Activated T-cell treated with anti-CD3 and anti-CD28 coated beads, Interleukin-2, amount 50 U/mL, for 4 hours (primary cell): Measurements from ENCODE around the gene ARID5B. TPM values are rescaled to one million over a fixed set of nuclear protein-coding genes. Genes with fewer than 3 reads are reported as not detected.

ENCODE experiments used
- ATAC-seq, 2 donors: fragments of 200-7000 bp; cut with Tn5 transposase; one replicate each; pipeline ENCODE4 v1.10.0; 2021
- DNase-seq: peaks from one replicate; pipeline ENCODE4 v3.0.0-alpha.2; 2020
- H3K27me3 Mint-ChIP-seq: one replicate; pipeline ENCODE4 v1.8.0; 2021; ENCODE audit warnings: low read depth, mixed read lengths
- H3K36me3 Mint-ChIP-seq: one replicate; pipeline ENCODE4 v1.8.0; 2022; ENCODE audit warnings: mixed read lengths; ENCODE audit not compliant: insufficient read depth
- H3K4me1 Mint-ChIP-seq: one replicate; pipeline ENCODE4 v1.8.0; 2021; ENCODE audit warnings: low read depth, mixed read lengths
- H3K4me3 Mint-ChIP-seq: one replicate; pipeline ENCODE4 v1.8.0; 2021; ENCODE audit warnings: mild to moderate bottlenecking, moderate library complexity, mixed read lengths
- H3K9me3 Mint-ChIP-seq: one replicate; pipeline ENCODE4 v1.8.0; 2021; ENCODE audit warnings: mixed read lengths
- total RNA-seq, 3 donors: library from RNA; stranded (reverse); gene quantifications; one replicate each; pipeline ENCODE4 v1.2.1, GENCODE V29; 2021

Gene ARID5B
- total RNA-seq, 3 donors from 2014 or later, result 50.8 to 83.7 (median 69.8) TPM

DNA sequence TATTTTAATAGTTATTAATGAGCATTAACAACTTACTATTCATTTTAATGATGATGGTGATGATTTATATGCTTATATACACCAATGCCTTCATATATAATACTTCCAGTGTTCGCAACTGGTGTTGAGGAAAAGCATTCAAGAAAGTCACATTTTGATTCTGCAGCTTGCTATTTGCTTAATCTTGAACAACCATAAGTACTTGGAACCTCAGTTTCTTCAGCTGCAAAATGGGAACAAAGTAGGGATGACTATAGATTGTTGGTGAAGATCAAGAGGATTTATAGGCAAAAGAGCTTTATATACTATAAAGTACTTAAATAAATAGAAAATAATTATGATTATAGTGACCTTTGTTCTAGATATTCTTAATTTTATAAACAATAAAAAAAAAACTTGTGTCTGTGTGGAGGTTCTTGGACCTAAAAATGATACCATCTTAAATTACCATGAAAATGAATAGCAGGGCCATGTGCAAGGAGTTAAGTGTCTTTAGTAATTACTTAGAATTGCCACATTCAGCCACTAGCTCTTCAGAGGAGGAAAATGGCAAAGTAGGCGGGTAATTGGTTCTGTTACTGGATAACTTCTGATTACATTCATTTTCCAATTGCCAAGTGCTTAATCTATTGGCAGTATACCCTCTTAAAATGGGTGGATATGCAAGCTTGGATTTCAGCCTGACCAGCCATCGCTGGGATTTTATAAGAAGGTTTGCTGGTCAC is 4.5 kb downstream of the ARID5B start:
- ATAC-seq, result no peak
- Mint-ChIP-seq H3K4me1 (peaks cover 45% of the 10 kb centered on the region), H3K27me3 (no peaks in the 10 kb centered on the region), H3K9me3 (no peaks in the 10 kb centered on the region), H3K36me3 (peaks cover 25% of the 10 kb centered on the region), H3K4me3 (no peak overlapping the region)
- no peak for DNase-seq

GRCh38 chr10:61906562-61906901 is 5.0 kb downstream of the ARID5B start:
- ATAC-seq, result no peak
- peaks cover 27% of the 10 kb centered on the region for H3K36me3 Mint-ChIP-seq
- peaks cover 50% of the 10 kb centered on the region for H3K4me1 Mint-ChIP-seq
- DNase-seq, result no peak
- no peaks in the 10 kb centered on the region for H3K9me3 Mint-ChIP-seq
- no peak overlapping the region for H3K4me3 Mint-ChIP-seq
- H3K27me3 Mint-ChIP-seq, result no peaks in the 10 kb centered on the region

DNA sequence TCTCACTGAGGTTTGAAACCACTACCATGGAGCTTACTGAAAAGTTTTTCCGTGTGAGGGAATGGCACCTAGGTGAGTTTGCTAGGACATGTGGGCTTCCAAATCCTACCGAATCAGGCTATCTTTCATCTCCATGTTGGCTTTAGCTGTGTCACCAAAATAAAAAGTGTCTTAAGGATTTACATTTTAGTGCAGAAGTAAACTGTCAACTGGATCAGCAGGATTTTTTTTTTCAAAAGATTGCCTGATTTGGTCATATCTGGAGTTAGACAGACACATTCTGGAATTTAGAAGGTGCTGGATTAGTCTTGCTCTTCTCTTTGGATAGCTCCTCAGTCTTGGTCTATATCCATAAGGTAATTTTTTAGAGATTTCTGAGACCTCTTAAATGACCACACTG is 5.5 kb downstream of the ARID5B start:
- no peaks in the 10 kb centered on the region for H3K9me3 Mint-ChIP-seq
- H3K4me1 Mint-ChIP-seq, result peaks cover 54% of the 10 kb centered on the region

GRCh38 chr10:61907587-61907986 is 6.1 kb downstream of the ARID5B start:
- DNase-seq (no peak), ATAC-seq (no peak)
- no peak overlapping the region for H3K4me3 Mint-ChIP-seq
- no peaks in the 10 kb centered on the region for H3K27me3 Mint-ChIP-seq
- H3K4me1 Mint-ChIP-seq, result peaks cover 58% of the 10 kb centered on the region
- peaks cover 27% of the 10 kb centered on the region for H3K36me3 Mint-ChIP-seq
- H3K9me3 Mint-ChIP-seq, result no peaks in the 10 kb centered on the region

More for the DNA sequence above, 5.5 kb downstream of the ARID5B start:
- ATAC-seq (no peak), DNase-seq (no peak)
- Mint-ChIP-seq H3K36me3 (peaks cover 31% of the 10 kb centered on the region), H3K4me3 (no peak overlapping the region), H3K27me3 (no peaks in the 10 kb centered on the region)

DNA sequence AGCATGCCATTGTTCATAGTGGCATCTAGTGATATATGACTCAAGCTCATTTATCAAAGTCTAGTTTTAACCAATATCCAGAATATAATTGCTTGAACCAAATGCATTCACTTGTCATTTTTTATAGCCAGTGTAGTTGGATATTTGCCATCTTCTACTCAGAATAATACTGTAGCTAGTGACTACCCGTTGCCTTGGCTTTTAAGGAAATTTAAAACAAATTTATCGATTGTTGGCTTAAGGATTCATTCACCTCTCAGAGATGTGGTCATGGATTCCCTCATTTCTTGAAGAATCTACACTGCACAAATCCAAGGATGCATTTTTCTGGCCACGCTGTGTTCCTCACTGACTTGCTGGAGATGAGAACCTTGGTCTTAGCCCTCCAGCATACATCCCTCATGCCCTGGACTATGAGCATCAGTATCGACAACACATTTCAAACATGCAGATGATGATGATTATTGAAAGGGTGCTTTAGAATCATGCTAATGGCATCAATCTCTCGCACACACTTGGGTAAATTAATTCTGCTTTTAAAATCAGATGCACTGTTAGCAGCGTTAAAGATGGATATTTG is 8.8 kb downstream of the ARID5B start:
- Mint-ChIP-seq H3K4me3 (no peak overlapping the region), H3K4me1 (peaks cover 60% of the 10 kb centered on the region), H3K36me3 (peaks cover 43% of the 10 kb centered on the region), H3K9me3 (no peaks in the 10 kb centered on the region), H3K27me3 (no peaks in the 10 kb centered on the region)
- no peak for ATAC-seq
- no peak for DNase-seq

GRCh38 chr10:61910894-61911293 is 9.4 kb downstream of the ARID5B start:
- ATAC-seq (no peak), DNase-seq (no peak)
- Mint-ChIP-seq H3K9me3 (no peaks in the 10 kb centered on the region), H3K4me3 (no peak overlapping the region), H3K4me1 (peaks cover 56% of the 10 kb centered on the region), H3K36me3 (peaks cover 46% of the 10 kb centered on the region), H3K27me3 (no peaks in the 10 kb centered on the region)

DNA sequence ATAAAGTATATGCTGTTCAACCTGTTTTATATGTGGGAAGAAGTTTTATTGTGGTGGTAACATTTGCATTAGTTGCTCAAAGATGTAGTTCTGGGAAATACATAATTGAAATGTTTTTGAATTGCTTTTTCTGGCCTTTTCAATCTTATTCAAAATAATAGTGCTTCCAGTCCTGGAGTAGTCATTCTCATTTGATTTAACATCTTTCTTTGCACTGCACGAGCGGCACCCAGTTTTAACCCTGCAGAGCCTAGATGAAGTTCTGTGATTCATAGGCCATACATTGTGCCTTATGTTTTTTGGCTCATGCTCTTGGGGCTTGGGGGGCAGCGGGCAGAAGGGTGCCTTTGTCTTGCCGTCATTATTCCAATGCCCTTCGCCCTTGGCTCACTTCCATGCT is 9.9 kb downstream of the ARID5B start:
- H3K27me3 Mint-ChIP-seq, result no peaks in the 10 kb centered on the region
- DNase-seq (no peak), ATAC-seq (no peak)
- H3K4me3 Mint-ChIP-seq, result no peak overlapping the region
- peaks cover 46% of the 10 kb centered on the region for H3K36me3 Mint-ChIP-seq
- H3K4me1 Mint-ChIP-seq, result peaks cover 55% of the 10 kb centered on the region
- H3K9me3 Mint-ChIP-seq, result no peaks in the 10 kb centered on the region

- H3K4me1 Mint-ChIP-seq, result peaks cover 59% of the 10 kb centered on the region
- no peak overlapping the region for H3K4me3 Mint-ChIP-seq
- H3K36me3 Mint-ChIP-seq, result peaks cover 59% of the 10 kb centered on the region
- ATAC-seq (no peak), DNase-seq (no peak)
- H3K27me3 Mint-ChIP-seq, result no peaks in the 10 kb centered on the region
- peaks cover 6% of the 10 kb centered on the region for H3K9me3 Mint-ChIP-seq
Measured at GRCh38 chr10:61912981-61913380, 11.5 kb downstream of the ARID5B start.

GRCh38 chr10:61918140-61918539 is 16.6 kb downstream of the ARID5B start:
- H3K36me3 Mint-ChIP-seq, result peaks cover 52% of the 10 kb centered on the region
- no peak overlapping the region for H3K4me3 Mint-ChIP-seq
- peaks cover 11% of the 10 kb centered on the region for H3K9me3 Mint-ChIP-seq
- no peaks in the 10 kb centered on the region for H3K27me3 Mint-ChIP-seq
- no peak for DNase-seq
- ATAC-seq, result no peak
- peaks cover 63% of the 10 kb centered on the region for H3K4me1 Mint-ChIP-seq

DNA sequence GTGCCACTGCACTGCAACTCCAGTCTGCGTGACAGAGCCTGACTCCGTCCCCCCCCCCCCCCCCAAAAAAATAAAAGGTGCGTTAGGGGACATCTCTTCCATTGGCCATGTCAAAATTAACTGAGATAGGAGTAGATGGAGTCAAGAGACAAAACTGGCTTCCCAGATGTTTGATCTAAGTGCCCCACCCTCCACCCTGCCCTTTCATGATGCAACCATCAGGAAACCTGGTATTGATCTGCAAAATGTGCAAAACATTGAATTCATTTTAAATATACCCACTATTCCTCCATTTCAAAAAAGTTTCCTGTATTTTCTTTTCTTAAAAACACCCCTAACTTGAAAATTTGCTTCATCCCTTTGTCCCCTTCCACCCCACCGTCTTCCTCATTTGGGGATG is 17.5 kb downstream of the ARID5B start:
- Mint-ChIP-seq H3K9me3 (peaks cover 11% of the 10 kb centered on the region), H3K27me3 (no peaks in the 10 kb centered on the region), H3K4me3 (no peak overlapping the region), H3K4me1 (peaks cover 69% of the 10 kb centered on the region), H3K36me3 (peaks cover 56% of the 10 kb centered on the region)
- ATAC-seq (no peak), DNase-seq (no peak)

DNA sequence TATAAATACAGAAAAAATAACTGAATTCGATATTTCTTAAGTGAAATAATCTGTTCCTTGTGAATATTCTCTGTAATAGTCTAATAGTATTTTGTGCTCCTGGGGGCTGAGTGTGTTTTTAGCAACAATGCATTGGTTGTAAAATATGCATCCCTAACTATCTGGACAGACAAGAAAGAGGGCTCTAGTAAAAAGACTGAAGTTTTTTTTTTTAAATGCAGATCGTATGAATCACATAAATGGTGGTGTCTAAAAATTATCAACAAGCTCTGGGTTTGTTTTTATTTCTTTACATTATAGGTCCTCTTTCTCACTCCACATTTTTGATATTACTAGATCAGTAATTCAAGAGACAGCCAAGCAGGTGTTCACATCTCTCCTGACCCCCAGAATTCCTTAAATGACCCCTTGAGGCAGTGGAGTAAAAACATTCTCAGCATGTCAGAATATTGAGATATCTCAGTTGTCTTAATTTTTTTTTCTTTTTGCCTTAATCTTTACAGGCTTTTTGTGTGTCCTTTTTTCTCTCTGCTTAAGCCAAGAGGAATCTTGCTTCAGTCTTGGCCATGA is 18.2 kb downstream of the ARID5B start:
- H3K27me3 Mint-ChIP-seq, result no peaks in the 10 kb centered on the region
- DNase-seq (no peak), ATAC-seq (no peak)
- H3K4me1 Mint-ChIP-seq, result peaks cover 71% of the 10 kb centered on the region
- peaks cover 60% of the 10 kb centered on the region for H3K36me3 Mint-ChIP-seq
- H3K4me3 Mint-ChIP-seq, result no peak overlapping the region
- peaks cover 11% of the 10 kb centered on the region for H3K9me3 Mint-ChIP-seq

- no peaks in the 10 kb centered on the region for H3K27me3 Mint-ChIP-seq
- H3K9me3 Mint-ChIP-seq, result peaks cover 11% of the 10 kb centered on the region
- peaks cover 70% of the 10 kb centered on the region for H3K4me1 Mint-ChIP-seq
- peaks cover 63% of the 10 kb centered on the region for H3K36me3 Mint-ChIP-seq
- DNase-seq, result no peak
- no peak for ATAC-seq
- H3K4me3 Mint-ChIP-seq, result no peak overlapping the region
Measured at GRCh38 chr10:61921143-61921542, 19.6 kb downstream of the ARID5B start.

GRCh38 chr10:61923210-61923949 is 21.9 kb downstream of the ARID5B start:
- Mint-ChIP-seq H3K4me3 (no peak overlapping the region), H3K4me1 (peaks cover 53% of the 10 kb centered on the region)

DNA sequence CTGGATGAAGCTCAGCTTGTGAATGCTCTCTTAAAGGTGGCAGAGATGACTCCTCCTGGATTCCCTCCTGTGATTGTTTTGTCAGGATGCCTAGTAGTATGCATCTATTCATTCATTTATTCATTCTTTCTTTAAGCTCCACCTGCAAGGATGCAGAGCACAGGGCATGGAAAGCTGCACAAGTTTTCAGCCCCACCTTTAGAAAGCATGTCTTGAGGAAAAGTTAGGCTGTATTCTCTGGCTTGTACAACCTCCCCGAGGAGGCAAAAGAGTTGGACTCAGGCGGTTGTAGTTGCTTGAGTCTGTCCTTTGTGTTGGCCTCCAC is 22.4 kb downstream of the ARID5B start:
- Mint-ChIP-seq H3K4me3 (no peak overlapping the region), H3K27me3 (no peaks in the 10 kb centered on the region), H3K36me3 (peaks cover 44% of the 10 kb centered on the region), H3K4me1 (peaks cover 54% of the 10 kb centered on the region), H3K9me3 (no peaks in the 10 kb centered on the region)
- ATAC-seq, result no peak
- DNase-seq, result no peak

More at GRCh38 chr10:61923210-61923949, 21.9 kb downstream of the ARID5B start:
- Mint-ChIP-seq H3K9me3 (peaks cover 2% of the 10 kb centered on the region), H3K27me3 (no peaks in the 10 kb centered on the region), H3K36me3 (peaks cover 46% of the 10 kb centered on the region)
- no peak for DNase-seq
- no peak for ATAC-seq

DNA sequence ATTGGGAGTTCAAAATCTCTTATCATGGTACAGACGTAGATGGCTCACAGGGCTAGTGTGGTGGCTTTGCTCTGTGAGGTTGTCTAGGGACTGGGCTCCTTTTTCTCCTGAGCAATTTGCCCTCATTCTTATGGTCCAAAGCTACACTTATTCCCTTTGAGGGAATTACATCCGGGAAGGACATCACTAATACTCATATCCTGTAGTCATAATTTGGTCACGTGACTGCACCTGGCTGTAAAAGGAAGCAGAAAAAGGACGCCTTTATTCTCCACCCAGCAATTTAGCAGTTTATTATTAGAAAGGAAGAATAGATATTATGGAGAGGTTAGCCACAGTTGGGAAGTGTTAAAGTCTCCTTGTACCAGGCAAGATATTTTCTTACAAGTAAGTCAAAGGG is 28.1 kb downstream of the ARID5B start:
- ATAC-seq (no peak), DNase-seq (no peak)
- Mint-ChIP-seq H3K36me3 (peaks cover 38% of the 10 kb centered on the region), H3K27me3 (no peaks in the 10 kb centered on the region), H3K4me3 (no peak overlapping the region), H3K9me3 (peaks cover 3% of the 10 kb centered on the region), H3K4me1 (peaks cover 49% of the 10 kb centered on the region)
